K562 treated with DMSO at 1 percent for 24 hours (cell line): ENCODE data around the gene MLH3. TPM values are rescaled to one million over a fixed set of nuclear protein-coding genes. Genes with fewer than 3 reads are reported as not detected.

Experiments
- total RNA-seq: library from RNA; unstranded; fragments of 300-600 nt; gene quantifications from 2 replicates; pipeline ENCODE4 v1.2.3, GENCODE V29; 2022; ENCODE audit warnings: low read depth; ENCODE audit not compliant: insufficient read depth

Gene MLH3
- total RNA-seq = 3.6 and 3.8 TPM in 2 replicates

DNA sequence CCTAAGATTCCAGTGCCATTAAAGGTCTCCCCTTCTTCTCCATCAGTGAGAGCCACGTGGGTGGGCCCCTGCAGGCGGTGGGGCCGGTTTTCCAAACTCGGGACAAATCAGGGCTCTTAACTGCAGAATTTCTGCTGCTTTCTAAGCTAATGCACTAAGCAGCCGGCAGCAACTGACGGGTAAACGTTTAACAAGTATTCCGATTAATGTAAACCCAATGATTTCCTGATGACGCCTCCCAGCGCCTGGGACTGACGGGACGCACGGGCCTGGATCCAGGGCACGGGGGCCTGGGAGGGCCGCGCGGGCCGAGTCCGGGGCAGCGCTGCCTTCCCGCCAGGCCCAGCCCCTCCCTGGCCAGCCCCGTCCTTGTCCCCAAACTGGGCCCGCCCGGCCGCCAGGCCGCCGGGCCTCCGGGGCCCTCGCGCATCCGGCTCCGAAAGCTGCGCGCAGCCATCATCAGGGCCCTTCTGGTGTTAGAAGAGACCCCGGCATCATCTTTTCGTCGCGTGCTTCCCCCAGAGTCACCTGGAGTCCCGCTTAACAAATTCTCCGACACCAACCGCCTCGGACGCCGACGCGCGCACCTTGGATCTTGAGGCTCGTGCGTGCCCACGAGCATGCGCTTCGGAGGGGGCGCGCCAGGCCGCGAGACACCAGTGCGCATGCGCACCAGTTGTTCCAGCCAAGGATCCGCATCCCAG is at the start of gene MLH3:
Gene MLH3 (minus strand): TSS at position 616 of the 704 bp plus-strand sequence. CDS start 1,812 bp downstream, outside the sequence.

DNA sequence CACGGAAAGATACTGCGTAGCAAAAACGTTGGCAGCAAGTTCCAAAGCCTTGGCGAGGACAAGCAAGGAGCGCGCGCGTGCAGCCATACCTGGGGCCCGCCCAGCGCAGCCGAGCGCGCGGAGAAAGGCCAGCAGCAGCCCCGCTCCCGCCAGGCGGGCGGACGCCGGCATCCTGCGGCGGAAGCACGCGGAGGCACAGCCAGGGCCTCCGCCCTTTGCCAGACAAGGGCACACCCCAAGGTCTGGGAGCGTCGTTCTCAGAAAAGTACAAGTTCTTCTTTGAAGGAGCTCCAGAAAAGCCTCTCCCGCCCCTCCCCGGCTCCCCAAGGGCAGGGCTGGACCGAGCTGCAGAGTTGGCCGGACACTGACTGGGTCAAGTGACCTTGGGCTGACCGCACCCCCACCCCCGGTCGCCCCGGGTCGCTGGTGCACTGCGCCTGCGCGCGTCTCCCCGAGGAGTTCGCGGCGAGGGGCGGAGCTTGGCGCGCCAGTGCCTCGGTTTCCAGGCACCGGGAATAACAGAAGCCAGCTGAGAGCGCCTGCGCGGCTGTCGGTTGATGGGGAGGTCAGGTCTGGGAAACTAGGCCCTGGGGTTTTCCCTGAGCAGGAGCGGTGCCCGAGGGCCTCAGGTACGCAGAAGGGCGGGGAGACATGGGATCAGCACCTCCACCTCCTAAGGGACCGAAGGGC is 18.0 kb upstream of the MLH3 start, which contains the start of gene ZC2HC1C:
Gene ZC2HC1C (plus strand): TSS at position 521 of the 690 bp plus-strand sequence. CDS start 933 bp downstream, outside the sequence.

DNA sequence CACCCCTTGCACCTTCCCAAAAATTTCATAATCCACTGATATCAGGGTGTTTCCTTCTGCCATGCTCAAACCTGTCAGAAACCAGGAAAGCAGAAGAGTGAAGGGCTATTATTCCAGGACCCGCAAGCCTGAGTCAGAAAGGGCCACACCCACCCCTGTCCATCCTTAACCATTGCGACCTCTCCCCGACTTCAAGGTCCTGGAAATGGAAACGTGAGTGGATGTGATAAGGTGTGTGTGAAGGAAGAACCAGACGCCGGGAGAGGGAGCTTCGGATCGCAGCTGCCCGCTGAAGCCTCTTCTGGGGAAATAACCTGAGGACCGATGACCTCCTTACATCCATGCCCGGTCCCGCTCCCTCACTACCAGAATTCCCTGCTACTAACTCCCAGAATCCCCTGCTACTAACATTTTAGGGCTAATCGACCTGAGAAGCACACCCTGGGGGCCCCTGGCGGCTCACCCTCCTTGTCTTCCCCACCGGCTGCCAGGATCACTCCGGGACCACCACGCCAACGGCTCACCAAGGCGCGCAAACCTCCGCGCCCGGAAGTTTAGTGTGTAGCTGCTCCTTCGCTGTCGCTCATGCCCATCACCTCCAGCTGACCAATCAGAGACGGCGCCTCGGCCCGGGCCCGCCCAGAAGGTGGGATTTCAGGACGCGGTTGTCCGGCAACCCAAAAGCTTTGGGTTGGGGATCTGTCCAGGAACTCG is 12.4 kb upstream of the MLH3 start, which contains the start of gene ACYP1:
Gene ACYP1 (minus strand): TSS at position 534 of the 714 bp plus-strand sequence. CDS start 471 bp downstream, at position 63.

DNA sequence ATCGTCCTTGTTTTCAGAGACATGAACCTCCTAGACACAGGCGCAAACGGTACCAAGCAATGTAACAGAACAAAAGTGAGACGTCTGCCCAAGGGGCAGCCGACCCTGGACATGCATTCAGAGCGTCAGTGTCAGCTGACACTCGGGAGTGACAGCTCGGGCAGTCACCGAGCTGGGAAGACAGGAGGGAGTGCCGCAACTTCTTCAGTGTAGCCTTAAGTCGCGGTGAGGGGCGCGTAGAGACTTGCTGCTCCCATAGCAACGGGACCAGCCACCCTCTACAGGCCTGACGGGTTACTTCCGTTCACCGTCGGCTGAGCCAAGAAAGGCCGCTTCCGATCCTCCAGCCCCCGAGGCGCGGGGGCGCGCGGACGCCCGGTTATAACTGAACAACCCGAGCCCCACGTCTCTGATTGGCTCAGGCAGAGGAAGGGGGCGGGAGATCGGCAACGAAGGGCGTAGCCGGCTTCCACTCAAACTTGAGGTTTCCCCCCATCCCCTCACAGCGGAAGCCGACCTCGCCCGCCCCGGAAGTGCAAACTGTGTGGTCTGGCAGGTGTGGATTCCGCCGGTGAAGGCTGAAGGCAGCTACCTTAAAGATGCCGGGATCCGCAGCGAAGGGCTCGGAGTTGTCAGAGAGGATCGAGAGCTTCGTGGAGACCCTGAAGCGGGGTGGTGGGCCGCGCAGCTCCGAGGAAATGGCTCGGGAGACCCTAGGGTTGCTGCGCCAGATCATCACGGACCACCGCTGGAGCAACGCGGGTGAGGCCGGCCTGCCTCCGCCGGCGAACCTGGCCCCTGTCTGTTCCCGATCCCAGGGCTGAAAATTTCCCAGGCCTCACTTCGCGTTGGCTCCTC is 48.6 kb downstream of the MLH3 start, which contains the start of gene EIF2B2:
Gene EIF2B2 (plus strand): TSS at position 530 of the 858 bp plus-strand sequence. CDS start 70 bp downstream, at position 600.

Other genes with a start within 250 kb of the MLH3 start
- gene PROX2, start 175.3 kb downstream of the MLH3 start, total RNA-seq = 0.08 TPM in 1 of 2 replicates, not detected in the other
- 40.8 and 43.9 TPM in 2 replicates for gene DLST, start 169.6 kb downstream of the MLH3 start, total RNA-seq
- 2.7 and 4.0 TPM in 2 replicates for gene RPS6KL1, start 128.2 kb downstream of the MLH3 start, total RNA-seq
- gene PGF, start 95.9 kb downstream of the MLH3 start, total RNA-seq = 1.1 and 2.0 TPM in 2 replicates
- 25.6 and 33.0 TPM in 2 replicates for gene EIF2B2, start 48.5 kb downstream of the MLH3 start, total RNA-seq
- gene ACYP1, start 12.6 kb upstream of the MLH3 start, total RNA-seq = 37.6 and 41.1 TPM in 2 replicates
- 8.4 and 8.8 TPM in 2 replicates for gene ZC2HC1C, start 18.2 kb upstream of the MLH3 start, total RNA-seq
- 29.1 and 36.4 TPM in 2 replicates for gene NEK9, start 75.6 kb upstream of the MLH3 start, total RNA-seq
- gene TMED10, start 125.1 kb upstream of the MLH3 start, total RNA-seq = 79.9 and 105 TPM in 2 replicates
- gene FOS, start 227.4 kb upstream of the MLH3 start, total RNA-seq = 6.4 and 7.3 TPM in 2 replicates